ENCODE measurements around the gene UBN2.

UBN2 gene

GRCh38 chr7:139232904-139233303 lies 1.9 kb downstream of the UBN2 start:
- no peak for DNase-seq

GRCh38 chr7:139241258-139241657 lies 10.2 kb downstream of the UBN2 start:
- no peak for DNase-seq

- no peak for DNase-seq
Observed at GRCh38 chr7:139242741-139243281, 11.8 kb downstream of the UBN2 start.

GRCh38 chr7:139245401-139245800 lies 14.4 kb downstream of the UBN2 start:
- DNase-seq = no peak

- no peak for DNase-seq
Observed at GRCh38 chr7:139246494-139246893, 15.5 kb downstream of the UBN2 start.

- no peak for DNase-seq
Observed at GRCh38 chr7:139246905-139247304, 15.9 kb downstream of the UBN2 start.

- DNase-seq = no peak
Observed at GRCh38 chr7:139249179-139249810, 18.3 kb downstream of the UBN2 start.

- DNase-seq = no peak
Observed at GRCh38 chr7:139252451-139252850, 21.4 kb downstream of the UBN2 start.

GRCh38 chr7:139254281-139254680 lies 23.2 kb downstream of the UBN2 start:
- no peak for DNase-seq

- no peak for DNase-seq
Observed at GRCh38 chr7:139254728-139255127, 23.7 kb downstream of the UBN2 start.

GRCh38 chr7:139255290-139255689 lies 24.3 kb downstream of the UBN2 start:
- DNase-seq = no peak

GRCh38 chr7:139259142-139259541 lies 28.1 kb downstream of the UBN2 start:
- DNase-seq = no peak

GRCh38 chr7:139264220-139264619 lies 33.2 kb downstream of the UBN2 start:
- no peak for DNase-seq

- DNase-seq = no peak
Observed at GRCh38 chr7:139265673-139266072, 34.6 kb downstream of the UBN2 start.

- no peak for DNase-seq
Observed at GRCh38 chr7:139271718-139272628, 40.9 kb downstream of the UBN2 start.

- DNase-seq = no peak
Observed at GRCh38 chr7:139284252-139284896, 53.3 kb downstream of the UBN2 start.

- no peak for DNase-seq
Observed at GRCh38 chr7:139286144-139286543, 55.1 kb downstream of the UBN2 start.

GRCh38 chr7:139292821-139293220 lies 61.8 kb downstream of the UBN2 start:
- no peak for DNase-seq

- no peak for DNase-seq
Observed at GRCh38 chr7:139293534-139293933, 62.5 kb downstream of the UBN2 start.

GRCh38 chr7:139294241-139294640 lies 63.2 kb downstream of the UBN2 start:
- DNase-seq = no peak

- no peak for DNase-seq
Observed at GRCh38 chr7:139294951-139295575, 64.0 kb downstream of the UBN2 start.

- no peak for DNase-seq
Observed at GRCh38 chr7:139297795-139298194, 66.8 kb downstream of the UBN2 start.

- no peak for DNase-seq
Observed at GRCh38 chr7:139299296-139299695, 68.3 kb downstream of the UBN2 start.

Measured in cerebellar nuclear complex (tissue), 1 donor.